GM04503 (cell line): Measurements from ENCODE around the gene CBR1.

ENCODE experiments used
- DNase-seq: peaks from one replicate; pipeline ENCODE4 v3.0.0-alpha.2; 2012; ENCODE audit warnings: low read depth

The CBR1 gene

GRCh38 chr21:36115138-36115730 lies 45.4 kb downstream of the CBR1 start:
- no peak for DNase-seq

GRCh38 chr21:36117286-36117741 lies 47.5 kb downstream of the CBR1 start:
- no peak for DNase-seq

- DNase-seq: no peak
These were observed 50.6 kb downstream of the CBR1 start for GRCh38 chr21:36120304-36120888.
